ENCODE measurements around the gene NXNL1. TPM values are rescaled to one million over a fixed set of nuclear protein-coding genes. Genes with fewer than 3 reads are reported as not detected.
A peak's percentile ranks its signal among the peaks of the same experiment; 100 is the strongest.

NXNL1 gene
- total RNA-seq, 1 experiment from 2014 or later: not detected

DNA sequence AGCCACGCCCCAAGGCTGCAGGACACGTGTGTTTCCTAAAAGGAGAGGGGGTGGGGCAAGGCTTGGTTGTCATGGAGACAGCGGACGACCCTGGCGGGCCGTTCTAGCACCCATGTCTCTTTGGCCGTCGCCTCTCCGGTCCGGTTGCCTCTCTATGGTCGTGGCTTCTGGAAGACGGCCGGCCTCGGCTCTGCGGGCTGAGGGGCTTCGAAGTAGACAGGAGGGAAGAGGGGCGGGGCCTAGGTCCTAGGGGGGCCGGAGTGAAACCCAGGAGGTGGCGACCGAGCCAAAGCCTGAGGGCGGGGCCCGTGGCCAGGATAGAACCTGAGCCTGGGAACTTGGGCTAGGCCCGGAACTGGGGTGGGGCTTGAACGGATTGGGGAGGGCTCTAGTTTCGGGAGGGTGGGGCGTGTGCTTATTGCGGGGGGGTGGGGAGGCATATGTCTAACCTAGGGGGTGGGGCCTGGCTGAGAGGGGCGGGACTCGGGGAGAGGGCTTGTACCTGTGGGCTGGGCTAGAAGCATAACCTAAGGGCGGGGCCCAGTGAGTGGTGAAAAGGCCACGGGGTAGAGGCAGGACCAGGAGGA is 8.8 kb upstream of the NXNL1 start:
- no peak overlapping the region for H3K27ac ChIP-seq (ENCODE audit: insufficient read length, low read depth, low read length)
- TF ChIP-seq, protein P1, sequence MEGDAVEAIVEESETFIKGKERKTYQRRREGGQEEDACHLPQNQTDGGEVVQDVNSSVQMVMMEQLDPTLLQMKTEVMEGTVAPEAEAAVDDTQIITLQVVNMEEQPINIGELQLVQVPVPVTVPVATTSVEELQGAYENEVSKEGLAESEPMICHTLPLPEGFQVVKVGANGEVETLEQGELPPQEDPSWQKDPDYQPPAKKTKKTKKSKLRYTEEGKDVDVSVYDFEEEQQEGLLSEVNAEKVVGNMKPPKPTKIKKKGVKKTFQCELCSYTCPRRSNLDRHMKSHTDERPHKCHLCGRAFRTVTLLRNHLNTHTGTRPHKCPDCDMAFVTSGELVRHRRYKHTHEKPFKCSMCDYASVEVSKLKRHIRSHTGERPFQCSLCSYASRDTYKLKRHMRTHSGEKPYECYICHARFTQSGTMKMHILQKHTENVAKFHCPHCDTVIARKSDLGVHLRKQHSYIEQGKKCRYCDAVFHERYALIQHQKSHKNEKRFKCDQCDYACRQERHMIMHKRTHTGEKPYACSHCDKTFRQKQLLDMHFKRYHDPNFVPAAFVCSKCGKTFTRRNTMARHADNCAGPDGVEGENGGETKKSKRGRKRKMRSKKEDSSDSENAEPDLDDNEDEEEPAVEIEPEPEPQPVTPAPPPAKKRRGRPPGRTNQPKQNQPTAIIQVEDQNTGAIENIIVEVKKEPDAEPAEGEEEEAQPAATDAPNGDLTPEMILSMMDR (conservative IDR thresholded peaks at IDR 0.05): no peak
- peaks cover 5% of the 10 kb centered on the region; the same call in 1 of the 2 replicates for H3K27me3 ChIP-seq (ENCODE audit: insufficient read depth, low read length)
- no peak overlapping the region for H2BK12ac ChIP-seq (ENCODE audit: insufficient read length, low read depth, low read length)
- no peak overlapping the region for H3K23ac ChIP-seq (ENCODE audit: insufficient read length, low read depth, low read length)
- no peaks in the 10 kb centered on the region for H3K4me1 ChIP-seq (ENCODE audit: insufficient read depth, low read length)
- H3K56ac ChIP-seq (ENCODE audit: insufficient read length, low read depth, low read length): no peak overlapping the region
- H2BK5ac ChIP-seq (ENCODE audit: insufficient read length, low read length): no peak overlapping the region
- Mint-ChIP-seq H3K27ac (peak overlapping the region; percentile 97 to 99 (median 98)), H3K27me3 (ENCODE audit: low read depth) (peaks cover 41% of the 10 kb centered on the region), H3K36me3 (ENCODE audit: insufficient read depth in 1 of 3, low read depth in 3 of 3) (no peaks in the 10 kb centered on the region; a peak in 1 of 7 replicates), H3K4me3 (peak overlapping the region; percentile 87 to 95), H3K9me3 (no peaks in the 10 kb centered on the region; a peak in 2 of 5 replicates), H3K4me1 (peaks cover 19 to 28% of the 10 kb centered on the region in 2 experiments)
- peak; percentile 97 for DNase-seq
- H2AK5ac ChIP-seq (ENCODE audit: insufficient read length, low read length): no peak overlapping the region
- H2BK15ac ChIP-seq (ENCODE audit: low read depth, low read length): no peak overlapping the region
- no peaks in the 10 kb centered on the region for H3K79me1 ChIP-seq (ENCODE audit: insufficient read depth, low read depth, low read length, poor library complexity, severe bottlenecking)
- H4K5ac ChIP-seq (ENCODE audit: insufficient read length, low read depth, low read length): no peak overlapping the region
- no peaks in the 10 kb centered on the region for H3K79me2 ChIP-seq (ENCODE audit: insufficient read depth, low read length)
- H2AFZ ChIP-seq (ENCODE audit: low read length): peak overlapping the region; percentile 90
- H3K4me2 ChIP-seq (ENCODE audit: insufficient read depth, insufficient read length, low read length): peak overlapping the region; percentile 75
- H3K4ac ChIP-seq (ENCODE audit: low read depth, low read length): no peak overlapping the region
- H4K20me1 ChIP-seq (ENCODE audit: control insufficient read depth, insufficient read depth, insufficient read length): no peaks in the 10 kb centered on the region
- H3K18ac ChIP-seq (ENCODE audit: insufficient read length, low read depth, low read length): no peak overlapping the region
- no peaks in the 10 kb centered on the region for H3K9me3 ChIP-seq (ENCODE audit: control insufficient read depth, low read depth, low read length)
- H3K9ac ChIP-seq (ENCODE audit: extremely low read depth, insufficient read length, low read length): no peak overlapping the region
- no peak overlapping the region for H3T11ph ChIP-seq (ENCODE audit: low read length)
- no peak overlapping the region for H4K8ac ChIP-seq (replicated peaks; ENCODE audit: insufficient read length, low read depth, low read length)
- H4K91ac ChIP-seq (ENCODE audit: insufficient read length, low read depth, low read length): no peak overlapping the region
- no peak overlapping the region for H2BK20ac ChIP-seq (ENCODE audit: low read depth, low read length, poor library complexity, severe bottlenecking)
- peaks cover 17% of the 10 kb centered on the region for H3K23me2 ChIP-seq (ENCODE audit: insufficient read length, low read depth, low read length, poor library complexity, severe bottlenecking)
- no CpG with 5 or more reads among the region's 31 CpGs for WGBS (ENCODE audit: extremely low coverage, insufficient read length, low lambda C conversion rate)
- H2BK120ac ChIP-seq (ENCODE audit: low read depth, low read length, poor library complexity, severe bottlenecking): no peak overlapping the region
- no peak overlapping the region for H3K14ac ChIP-seq (ENCODE audit: insufficient read depth, low read length)
